Stimulated activated CD4-positive, alpha-beta T cell treated with anti-CD3 and anti-CD28 coated beads, Interleukin-12 subunit alpha, Interleukin-12 subunit beta, amount 100 ng/mL, for 4 hours (primary cell): ENCODE results near the gene GRIN3B.
A peak's percentile ranks its signal among the peaks of the same experiment; 100 is the strongest.
"Not testable (repeated sequence)": the region's sequence is repeated elsewhere in the genome, so short reads cannot be mapped to it uniquely, and the experiment has no call there.

Experiments
- DNase-seq: peaks from one replicate; pipeline ENCODE4 v3.0.0-alpha.2; 2020

GRIN3B gene

GRCh38 chr19:1000095-1000494, at the start of gene GRIN3B:
GRIN3B (plus strand) TSS chr19:1000419; CDS start chr19:1000438, 19 bp downstream.
- DNase-seq, result peak; percentile 66

GRCh38 chr19:952049-952679, 48.1 kb upstream of the GRIN3B start:
- DNase-seq, result no peak

- DNase-seq, result no peak
Observed at GRCh38 chr19:952680-953444, 47.4 kb upstream of the GRIN3B start.

GRCh38 chr19:953445-954271, 46.6 kb upstream of the GRIN3B start:
- DNase-seq, result no peak

- no peak for DNase-seq
Observed at GRCh38 chr19:954272-954671, 45.9 kb upstream of the GRIN3B start.

- no peak for DNase-seq
Observed at GRCh38 chr19:954672-955494, 45.3 kb upstream of the GRIN3B start.

GRCh38 chr19:955803-956765, 44.1 kb upstream of the GRIN3B start:
- DNase-seq, result no peak

- no peak for DNase-seq
Observed at GRCh38 chr19:956766-957440, 43.3 kb upstream of the GRIN3B start.

- not testable (repeated sequence) for DNase-seq
Observed at GRCh38 chr19:957578-957977, 42.6 kb upstream of the GRIN3B start.

GRCh38 chr19:958967-959855, 41.0 kb upstream of the GRIN3B start:
- DNase-seq, result peak; percentile 40

- no peak for DNase-seq
Observed at GRCh38 chr19:960020-960419, 40.2 kb upstream of the GRIN3B start.

- no peak for DNase-seq
Observed at GRCh38 chr19:960601-960938, 39.6 kb upstream of the GRIN3B start.

- no peak for DNase-seq
Observed at GRCh38 chr19:961866-962620, 38.2 kb upstream of the GRIN3B start.

- DNase-seq, result no peak
Observed at GRCh38 chr19:962683-963400, 37.4 kb upstream of the GRIN3B start.

- DNase-seq, result no peak
Observed at GRCh38 chr19:963486-963951, 36.7 kb upstream of the GRIN3B start.

- DNase-seq, result no peak
Observed at GRCh38 chr19:964116-964520, 36.1 kb upstream of the GRIN3B start.

- DNase-seq, result no peak
Observed at GRCh38 chr19:964761-965694, 35.2 kb upstream of the GRIN3B start.
